ENCODE measurements around the gene TRAK2.

TRAK2 gene

DNA sequence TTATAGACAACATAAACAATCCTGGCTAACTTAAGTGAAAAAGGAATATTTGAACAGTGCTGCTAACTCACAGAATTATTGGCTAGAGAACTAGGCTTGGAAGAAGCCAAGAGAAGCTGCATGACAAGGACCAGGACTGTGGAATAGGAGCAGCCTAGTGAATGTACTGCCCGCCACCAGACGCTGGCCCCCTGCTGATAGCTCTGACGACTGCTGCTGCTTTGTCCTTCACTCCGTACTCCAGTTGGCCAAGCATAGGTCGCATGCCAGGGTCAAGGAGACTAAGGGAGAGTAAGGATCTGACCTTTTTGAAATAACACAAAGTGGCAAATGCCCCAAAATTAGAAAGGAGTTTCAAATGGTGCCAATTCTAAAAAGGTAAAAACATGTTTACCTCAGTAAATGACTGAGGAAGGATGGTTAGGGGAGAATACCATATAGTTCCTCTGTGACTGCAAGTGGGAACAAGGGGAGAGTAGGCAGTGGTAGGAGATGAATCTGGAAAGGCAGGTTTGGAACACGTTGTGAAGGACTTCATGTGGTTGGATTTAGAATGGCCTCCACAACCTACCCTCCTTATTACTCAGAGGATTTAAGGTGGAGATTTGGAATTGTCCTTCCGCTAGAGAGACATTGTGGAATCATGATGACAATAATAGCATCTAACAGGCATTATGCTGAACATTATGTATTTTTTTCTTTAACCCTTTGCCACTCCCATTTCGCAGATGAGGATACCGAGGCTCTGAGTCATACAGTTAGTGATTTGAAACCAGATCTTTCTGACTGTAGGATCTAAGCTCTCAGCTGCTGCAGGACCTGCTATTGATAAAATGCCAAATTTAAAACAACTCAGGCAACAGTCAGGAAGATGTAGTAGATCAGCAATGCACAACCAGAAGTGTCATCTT is 19.8 kb upstream of the TRAK2 start:
- WGBS = 49% methylated on average over 7 of the region's 9 CpGs
- Histone ChIP-seq H3K4me3 (ENCODE audit: low read length) (no peak overlapping the region), H3K9ac (ENCODE audit: low read depth, low read length) (no peak overlapping the region), H3K4me1 (ENCODE audit: insufficient read depth, low read length) (peaks cover 8% of the 10 kb centered on the region; the same call in 1 of the 2 replicates), H3K9me3 (ENCODE audit: insufficient read depth, low read depth, low read length) (no peaks in the 10 kb centered on the region), H3K36me3 (ENCODE audit: insufficient read depth, low read length) (peaks cover 30% of the 10 kb centered on the region), H3K27ac (ENCODE audit: low read depth, low read length) (no peak overlapping the region), H3K27me3 (ENCODE audit: insufficient read depth, low read length) (no peaks in the 10 kb centered on the region)

DNA sequence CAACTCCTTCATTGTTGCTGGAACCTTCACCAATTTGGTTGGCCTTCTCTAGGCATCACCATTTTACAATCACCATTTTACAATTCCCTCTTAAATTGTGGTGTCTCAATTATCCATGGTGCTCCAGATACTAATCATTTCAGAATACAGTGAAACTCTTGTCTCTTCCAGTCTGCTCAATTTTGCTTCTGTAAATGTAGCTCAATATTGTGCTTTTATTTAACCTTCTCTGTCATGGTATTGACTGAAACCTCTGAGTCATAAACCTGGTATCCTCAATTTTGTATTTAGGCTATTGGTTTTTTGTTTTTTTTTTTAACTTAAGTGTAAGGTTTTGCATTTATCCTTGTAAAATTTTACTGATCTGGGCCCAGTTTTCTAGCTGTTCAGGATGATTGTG is 16.4 kb upstream of the TRAK2 start:
- H3K36me3 ChIP-seq (ENCODE audit: insufficient read depth, low read length) = peaks cover 12% of the 10 kb centered on the region
- no peaks in the 10 kb centered on the region for H3K9me3 ChIP-seq (ENCODE audit: insufficient read depth, low read depth, low read length)
- H3K4me3 ChIP-seq (ENCODE audit: low read length) = no peak overlapping the region
- H3K27me3 ChIP-seq (ENCODE audit: insufficient read depth, low read length) = no peaks in the 10 kb centered on the region
- peaks cover 8% of the 10 kb centered on the region; the same call in 1 of the 2 replicates for H3K4me1 ChIP-seq (ENCODE audit: insufficient read depth, low read length)
- no peak overlapping the region for H3K9ac ChIP-seq (ENCODE audit: low read depth, low read length)
- H3K27ac ChIP-seq (ENCODE audit: low read depth, low read length) = no peak overlapping the region

DNA sequence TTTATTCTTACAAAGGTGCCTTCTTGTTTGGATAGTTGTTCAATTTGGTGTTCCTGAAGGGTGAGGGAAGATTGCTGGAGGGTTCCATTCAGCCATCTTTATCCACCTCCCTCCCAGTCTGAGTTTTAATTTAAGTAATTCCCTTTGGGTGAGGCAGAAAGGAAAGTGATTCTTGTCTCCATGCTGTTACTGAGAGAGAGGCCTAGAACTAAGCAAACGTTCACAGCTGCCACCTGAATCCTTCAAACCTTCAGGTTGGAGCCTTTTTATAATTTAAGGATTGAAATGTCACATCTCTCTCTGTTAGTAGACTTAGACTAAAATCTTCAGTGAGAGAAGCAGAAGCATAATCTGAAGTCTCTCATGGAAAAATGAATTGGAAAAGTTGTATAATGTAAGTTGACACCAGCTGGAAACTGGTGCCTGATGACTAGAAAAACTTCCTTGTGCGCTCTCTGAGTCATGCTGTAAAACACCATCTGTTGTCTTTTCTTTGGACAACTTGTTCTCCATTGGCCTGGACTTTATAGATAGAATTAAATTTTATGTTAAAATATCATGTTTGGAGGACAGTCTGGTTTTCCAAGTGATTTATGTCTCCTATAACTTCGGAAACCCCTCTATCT is 14.9 kb upstream of the TRAK2 start:
- Histone ChIP-seq H3K27ac (ENCODE audit: low read depth, low read length) (no peak overlapping the region), H3K36me3 (ENCODE audit: insufficient read depth, low read length) (peaks cover 13% of the 10 kb centered on the region), H3K9me3 (ENCODE audit: insufficient read depth, low read depth, low read length) (no peaks in the 10 kb centered on the region), H3K27me3 (ENCODE audit: insufficient read depth, low read length) (no peaks in the 10 kb centered on the region), H3K4me3 (ENCODE audit: low read length) (no peak overlapping the region), H3K9ac (ENCODE audit: low read depth, low read length) (no peak overlapping the region), H3K4me1 (ENCODE audit: insufficient read depth, low read length) (peaks cover 8% of the 10 kb centered on the region; the same call in 1 of the 2 replicates)
- WGBS = 98% methylated on average over 2 of the region's 3 CpGs

DNA sequence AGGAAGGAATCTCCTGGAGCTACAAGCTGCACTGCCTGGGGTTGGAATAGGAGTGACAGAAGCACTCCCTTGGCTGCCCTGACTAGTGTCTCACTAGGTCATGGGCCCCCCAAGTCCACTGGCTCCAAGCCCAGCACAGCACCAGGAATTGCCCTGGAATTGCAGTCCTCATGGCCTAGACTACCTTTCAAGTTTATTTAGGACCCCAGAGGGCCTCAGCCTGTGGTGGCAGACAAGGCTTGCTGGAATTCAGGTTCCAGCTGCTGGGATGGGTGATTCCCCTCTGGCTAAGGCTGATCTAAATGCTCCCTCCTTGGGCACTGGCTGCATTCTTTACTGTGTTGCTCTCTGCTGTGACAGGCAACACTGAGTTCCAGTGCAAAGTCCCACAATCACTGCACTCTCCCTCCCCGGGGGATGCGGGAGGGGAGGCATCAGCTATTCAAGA is 14.3 kb upstream of the TRAK2 start:
- Histone ChIP-seq H3K36me3 (ENCODE audit: insufficient read depth, low read length) (peaks cover 13% of the 10 kb centered on the region), H3K27ac (ENCODE audit: low read depth, low read length) (no peak overlapping the region)
- WGBS = 88% methylated on average over 2 of the region's 2 CpGs

DNA sequence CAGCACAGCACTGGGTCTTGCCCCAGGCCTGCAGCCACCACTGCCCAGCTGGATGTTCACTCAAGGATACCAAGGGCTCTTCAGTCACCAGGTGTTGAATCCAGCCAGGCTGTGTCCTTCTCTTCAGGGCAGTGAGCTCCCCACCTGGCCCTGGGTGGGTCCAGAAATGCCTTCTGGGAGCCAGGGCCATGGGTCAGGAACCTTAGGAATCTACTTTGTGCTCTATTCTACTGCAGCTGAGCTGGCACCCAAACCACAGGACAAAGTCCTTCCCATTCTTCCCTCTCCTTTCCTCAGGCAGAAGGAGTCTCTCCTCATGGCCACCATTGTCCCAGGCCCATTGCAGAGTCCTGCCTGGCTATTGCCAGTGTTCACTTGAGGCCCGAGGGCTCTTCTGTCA is 13.3 kb upstream of the TRAK2 start:
- Histone ChIP-seq H3K27me3 (ENCODE audit: insufficient read depth, low read length) (no peaks in the 10 kb centered on the region), H3K27ac (ENCODE audit: low read depth, low read length) (no peak overlapping the region), H3K4me3 (ENCODE audit: low read length) (no peak overlapping the region), H3K36me3 (ENCODE audit: insufficient read depth, low read length) (peaks cover 12% of the 10 kb centered on the region; the same call in 1 of the 2 replicates), H3K4me1 (ENCODE audit: insufficient read depth, low read length) (no peaks in the 10 kb centered on the region), H3K9me3 (ENCODE audit: insufficient read depth, low read depth, low read length) (no peaks in the 10 kb centered on the region), H3K9ac (ENCODE audit: low read depth, low read length) (no peak overlapping the region)
- WGBS = 95% methylated on average over 1 of the region's 1 CpG

More for the DNA sequence above, 14.3 kb upstream of the TRAK2 start:
- Histone ChIP-seq H3K4me1 (ENCODE audit: insufficient read depth, low read length) (peaks cover 2% of the 10 kb centered on the region; the same call in 1 of the 2 replicates), H3K9me3 (ENCODE audit: insufficient read depth, low read depth, low read length) (no peaks in the 10 kb centered on the region), H3K27me3 (ENCODE audit: insufficient read depth, low read length) (no peaks in the 10 kb centered on the region), H3K9ac (ENCODE audit: low read depth, low read length) (no peak overlapping the region), H3K4me3 (ENCODE audit: low read length) (no peak overlapping the region)

DNA sequence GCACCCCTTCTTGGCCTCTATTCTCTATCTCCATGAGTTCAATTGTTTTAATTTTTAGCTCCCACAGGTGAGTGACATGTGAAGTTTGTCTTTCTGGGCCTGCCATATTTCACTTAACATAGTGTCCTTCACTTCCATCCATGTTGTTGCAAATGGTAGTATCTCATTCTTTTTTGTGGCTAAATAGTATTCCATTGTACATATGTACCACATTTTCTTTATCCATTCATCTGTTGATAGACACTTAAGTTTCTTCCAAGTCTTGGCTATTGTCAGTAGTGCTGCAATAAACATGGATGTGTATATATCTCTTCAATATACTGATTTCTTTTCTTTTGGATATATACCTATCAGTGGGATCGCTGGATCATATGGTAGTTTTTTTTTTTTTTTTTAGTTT is 9.3 kb upstream of the TRAK2 start:
- H3K9ac ChIP-seq (ENCODE audit: low read depth, low read length) = no peak overlapping the region
- H3K27ac ChIP-seq (ENCODE audit: low read depth, low read length) = no peak overlapping the region
- no peaks in the 10 kb centered on the region for H3K9me3 ChIP-seq (ENCODE audit: insufficient read depth, low read depth, low read length)
- no peaks in the 10 kb centered on the region for H3K27me3 ChIP-seq (ENCODE audit: insufficient read depth, low read length)
- WGBS = no CpG with 5 or more reads among the region's 1 CpG
- peaks cover 12% of the 10 kb centered on the region; the same call in 1 of the 2 replicates for H3K36me3 ChIP-seq (ENCODE audit: insufficient read depth, low read length)
- no peak overlapping the region for H3K4me3 ChIP-seq (ENCODE audit: low read length)
- no peaks in the 10 kb centered on the region for H3K4me1 ChIP-seq (ENCODE audit: insufficient read depth, low read length)

DNA sequence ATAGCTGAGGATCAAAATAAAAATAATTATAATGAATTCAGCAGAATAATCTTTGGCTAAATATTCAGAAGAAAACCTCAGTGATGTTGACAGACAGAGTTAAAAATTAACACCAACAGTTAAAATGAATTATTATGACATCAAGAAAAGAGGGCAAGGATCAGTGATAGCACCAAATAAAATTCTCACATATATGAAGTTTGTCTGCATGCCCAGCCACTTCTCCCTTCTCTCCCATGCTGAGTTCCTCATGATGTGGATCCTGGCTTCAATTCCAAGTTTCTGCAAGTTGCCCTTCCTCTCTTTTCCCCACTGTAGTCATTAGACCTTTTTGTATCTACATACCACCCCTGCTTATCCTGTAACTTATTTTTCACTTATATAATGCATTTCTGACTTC is 7.1 kb upstream of the TRAK2 start:
- H3K4me3 ChIP-seq (ENCODE audit: low read length) = no peak overlapping the region

DNA sequence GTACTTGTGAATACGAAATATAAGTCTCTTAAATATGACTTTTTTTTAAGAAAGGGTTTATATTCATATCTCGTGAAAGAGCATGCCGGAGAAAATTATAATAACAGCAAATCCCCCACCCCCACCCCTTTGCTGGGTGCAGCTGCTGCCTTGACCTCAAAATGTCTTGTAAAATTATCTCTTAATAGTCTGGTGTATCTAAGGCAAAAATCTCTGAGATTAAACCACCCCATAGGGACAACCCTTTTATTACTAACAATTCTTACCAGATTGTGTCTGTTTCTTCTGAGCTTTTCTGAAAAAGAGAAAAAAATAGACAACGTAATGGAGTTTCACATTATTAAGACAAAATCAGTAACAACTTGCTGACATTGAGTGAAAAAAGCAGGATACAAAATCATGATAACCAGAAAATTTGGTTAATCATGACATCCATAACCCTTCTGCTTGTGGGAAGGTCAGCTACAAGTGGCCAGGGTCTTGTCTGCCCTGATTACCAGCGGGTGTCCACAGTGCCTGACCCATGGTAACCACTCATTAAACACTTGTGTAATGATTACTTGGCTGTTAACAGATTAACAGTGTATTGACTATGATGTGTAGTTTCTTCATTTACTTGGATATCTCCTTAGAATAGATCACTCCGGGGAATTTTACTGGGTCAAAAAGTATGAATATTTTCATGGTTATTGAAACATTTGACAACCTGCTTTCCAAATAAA is 1.8 kb upstream of the TRAK2 start:
- 0 out of 2 replicates have a peak overlapping the region, but pooled peaks have one; percentile 78 for H3K9ac ChIP-seq (ENCODE audit: low read depth, low read length)
- no peak overlapping the region for H3K27ac ChIP-seq (ENCODE audit: low read depth, low read length)
- H3K4me1 ChIP-seq (ENCODE audit: insufficient read depth, low read length) = peaks cover 5% of the 10 kb centered on the region; the same call in 1 of the 2 replicates
- WGBS = 90% methylated on average over 3 of the region's 6 CpGs
- no peaks in the 10 kb centered on the region for H3K27me3 ChIP-seq (ENCODE audit: insufficient read depth, low read length)
- H3K9me3 ChIP-seq (ENCODE audit: insufficient read depth, low read depth, low read length) = no peaks in the 10 kb centered on the region
- 0 out of 2 replicates have a peak, but pooled peaks cover 4% of the 10 kb centered on the region for H3K36me3 ChIP-seq (ENCODE audit: insufficient read depth, low read length)
- H3K4me3 ChIP-seq (ENCODE audit: low read length) = peak overlapping the region; percentile 99

More for the DNA sequence above, 7.1 kb upstream of the TRAK2 start:
- Histone ChIP-seq H3K9ac (ENCODE audit: low read depth, low read length) (no peak overlapping the region), H3K27ac (ENCODE audit: low read depth, low read length) (no peak overlapping the region), H3K4me1 (ENCODE audit: insufficient read depth, low read length) (no peaks in the 10 kb centered on the region), H3K9me3 (ENCODE audit: insufficient read depth, low read depth, low read length) (no peaks in the 10 kb centered on the region), H3K36me3 (ENCODE audit: insufficient read depth, low read length) (peaks cover 8% of the 10 kb centered on the region; the same call in 1 of the 2 replicates), H3K27me3 (ENCODE audit: insufficient read depth, low read length) (no peaks in the 10 kb centered on the region)

DNA sequence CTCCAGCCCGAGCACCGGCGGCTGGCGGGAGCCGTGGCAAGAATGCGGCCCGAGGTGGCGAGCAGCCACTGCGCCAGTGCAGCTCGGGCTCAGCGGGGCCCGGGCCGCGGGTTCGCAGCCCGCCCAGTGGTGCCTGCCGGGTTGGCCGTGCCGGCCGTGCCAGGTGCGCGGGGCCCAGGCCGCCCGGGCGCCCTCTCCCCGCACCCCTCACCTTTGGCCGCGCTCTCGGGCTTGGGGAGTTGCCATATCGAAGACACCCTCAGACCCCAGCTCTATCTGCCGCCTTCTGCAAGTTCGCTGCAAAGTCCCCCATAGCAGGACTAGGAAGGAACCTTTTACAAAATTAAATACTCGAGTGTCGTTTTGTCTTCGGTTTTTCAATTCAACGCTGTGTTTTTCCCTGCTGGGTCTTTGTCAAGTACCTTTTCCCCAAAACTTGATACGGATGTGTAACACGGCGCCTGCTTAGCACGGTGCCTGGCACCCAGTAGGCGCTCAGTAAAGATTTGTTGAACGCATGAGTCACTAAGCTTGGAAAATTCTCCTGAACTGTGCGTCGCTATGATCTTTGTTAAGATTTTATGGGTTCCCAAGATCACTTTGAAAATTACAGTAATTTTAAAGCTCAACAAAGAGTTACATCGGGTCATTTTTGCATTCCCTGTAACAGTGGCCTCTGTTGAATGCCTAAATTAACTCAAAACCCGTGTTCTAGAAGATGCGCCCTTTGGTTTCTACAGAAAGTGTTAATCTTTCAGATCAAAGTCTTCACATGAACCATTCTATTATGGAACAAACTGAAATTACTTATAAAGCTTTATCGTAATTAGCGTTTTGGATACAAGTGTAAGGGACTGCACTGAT is 1.0 kb upstream of the TRAK2 start:
- Histone ChIP-seq H3K4me1 (ENCODE audit: insufficient read depth, low read length) (peaks cover 5% of the 10 kb centered on the region; the same call in 1 of the 2 replicates), H3K27ac (ENCODE audit: low read depth, low read length) (peak overlapping the region; percentile 59), H3K4me3 (ENCODE audit: low read length) (peak overlapping the region; percentile 99), H3K27me3 (ENCODE audit: insufficient read depth, low read length) (no peaks in the 10 kb centered on the region), H3K9ac (ENCODE audit: low read depth, low read length) (peak overlapping the region; percentile 78), H3K36me3 (ENCODE audit: insufficient read depth, low read length) (0 out of 2 replicates have a peak, but pooled peaks cover 4% of the 10 kb centered on the region), H3K9me3 (ENCODE audit: insufficient read depth, low read depth, low read length) (no peaks in the 10 kb centered on the region)
- 11% methylated on average over 49 of the region's 49 CpGs for WGBS

DNA sequence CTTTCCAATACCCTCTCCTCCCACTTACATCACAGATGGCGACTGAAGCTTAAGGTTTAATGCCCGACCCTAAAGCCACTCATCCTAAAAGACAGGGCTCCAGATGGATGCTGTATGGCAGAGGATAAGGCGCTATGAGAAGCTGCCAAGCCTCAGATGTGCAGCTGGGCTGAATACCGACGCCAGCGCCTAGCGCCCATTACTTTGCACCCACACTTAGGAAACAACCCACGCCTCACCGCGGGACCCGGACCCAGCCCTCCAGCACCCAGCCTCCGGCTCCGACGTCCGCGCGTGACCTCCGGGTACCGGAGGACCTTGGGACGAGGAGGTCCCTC is 335 bp downstream of the TRAK2 start:
- 0% methylated on average over 20 of the region's 20 CpGs for WGBS
- peaks cover 5% of the 10 kb centered on the region; the same call in 1 of the 2 replicates for H3K4me1 ChIP-seq (ENCODE audit: insufficient read depth, low read length)
- peak overlapping the region; percentile 99 for H3K4me3 ChIP-seq (ENCODE audit: low read length)
- H3K9ac ChIP-seq (ENCODE audit: low read depth, low read length) = peak overlapping the region; percentile 80
- 0 out of 2 replicates have a peak, but pooled peaks cover 4% of the 10 kb centered on the region for H3K36me3 ChIP-seq (ENCODE audit: insufficient read depth, low read length)
- H3K27me3 ChIP-seq (ENCODE audit: insufficient read depth, low read length) = no peaks in the 10 kb centered on the region
- H3K27ac ChIP-seq (ENCODE audit: low read depth, low read length) = peak overlapping the region; percentile 76
- H3K9me3 ChIP-seq (ENCODE audit: insufficient read depth, low read depth, low read length) = no peaks in the 10 kb centered on the region
